ENCODE measurements around the gene MATR3. TPM values are rescaled to one million over a fixed set of nuclear protein-coding genes. Genes with fewer than 3 reads are reported as not detected.
"Not testable (repeated sequence)": the region's sequence is repeated elsewhere in the genome, so short reads cannot be mapped to it uniquely, and the experiment has no call there.

The MATR3 gene
- total and polyA plus RNA-seq, 8 donors, result 171 to 638 (median 534) TPM

DNA sequence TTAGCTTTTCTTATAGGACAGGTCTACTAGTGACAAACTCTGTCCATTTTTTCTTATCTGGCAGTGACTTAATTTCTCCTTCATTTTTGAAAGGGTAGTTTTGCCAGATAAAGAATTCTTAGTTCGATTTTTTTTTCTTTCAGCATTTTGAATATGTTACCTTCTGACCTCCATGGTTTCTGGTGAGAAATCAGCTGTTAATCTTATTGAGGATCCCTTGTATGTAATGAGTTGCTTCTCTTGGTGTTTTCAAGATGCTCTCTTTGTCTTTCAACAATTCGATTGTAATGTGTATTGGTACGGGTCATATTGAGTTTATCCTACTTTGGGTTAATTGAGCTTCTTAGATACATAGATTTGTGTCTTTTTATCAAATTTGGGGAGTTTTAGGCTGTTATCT, 60.6 kb downstream of the MATR3 start:
- peaks cover 0 to 11% of the 10 kb centered on the region in 2 donors for H3K4me1 ChIP-seq
- ATAC-seq, result no peak
- DNase-seq, result no peak
- H3K27ac ChIP-seq, result no peak overlapping the region
- no peak for TF ChIP-seq CTCF (IDR thresholded peaks at IDR 0.05)
- no peaks in the 10 kb centered on the region for H3K9me3 ChIP-seq
- intact Hi-C loops (cut with DNase I), result no loop called here
- H3K36me3 ChIP-seq, result peaks cover 0 to 22% of the 10 kb centered on the region in 2 donors
- H3K27me3 ChIP-seq, result no peaks in the 10 kb centered on the region
- no peak overlapping the region for H3K4me3 ChIP-seq

DNA sequence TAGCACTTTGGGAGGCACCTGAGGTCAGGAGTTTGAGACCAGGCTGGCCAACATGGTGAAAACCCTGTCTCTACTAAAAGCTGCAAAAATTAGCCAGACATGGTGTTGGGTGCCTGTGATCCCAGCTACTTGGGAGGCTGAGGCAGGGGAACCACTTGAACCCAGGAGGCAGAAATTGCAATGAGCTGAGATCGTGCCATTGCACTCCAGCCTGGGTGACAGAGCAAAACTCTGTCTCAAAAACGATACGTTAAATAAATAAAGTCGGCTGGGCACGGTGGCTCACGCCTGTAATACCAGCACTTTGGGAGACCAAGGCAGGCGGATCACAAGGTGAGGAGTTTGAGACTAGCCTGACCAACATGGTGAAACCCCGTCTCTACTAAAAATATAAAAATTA, 62.4 kb downstream of the MATR3 start:
- H3K27ac ChIP-seq; intact Hi-C loops (cut with DNase I); H3K4me3 ChIP-seq; H3K9me3 ChIP-seq; H3K4me1 ChIP-seq; ATAC-seq; H3K27me3 ChIP-seq; DNase-seq: not testable (repeated sequence)
- H3K36me3 ChIP-seq, result peaks cover 0 to 29% of the 10 kb centered on the region in 2 donors

DNA sequence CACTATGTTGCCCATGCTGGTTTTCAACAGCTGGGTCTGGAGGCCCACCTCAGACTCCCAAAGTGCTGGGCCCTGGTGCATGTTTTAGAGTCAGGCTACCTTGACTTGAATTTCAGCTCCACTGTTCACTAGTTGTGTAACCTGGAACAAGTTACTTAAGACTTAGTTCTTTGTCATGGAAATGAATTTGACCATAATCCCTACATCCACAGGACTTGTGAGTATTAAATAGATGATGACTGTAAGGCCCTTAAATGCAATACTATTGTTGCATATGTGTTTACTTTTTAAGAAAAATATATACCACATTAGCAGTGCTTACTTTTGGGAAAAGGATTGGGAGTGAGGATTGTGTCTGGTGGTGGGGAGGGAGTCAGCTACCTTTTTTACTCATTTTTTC, 64.5 kb downstream of the MATR3 start:
- ATAC-seq, result no peak
- intact Hi-C loops (cut with DNase I), result no loop called here
- H3K4me1 ChIP-seq, result no peaks in the 10 kb centered on the region

DNA sequence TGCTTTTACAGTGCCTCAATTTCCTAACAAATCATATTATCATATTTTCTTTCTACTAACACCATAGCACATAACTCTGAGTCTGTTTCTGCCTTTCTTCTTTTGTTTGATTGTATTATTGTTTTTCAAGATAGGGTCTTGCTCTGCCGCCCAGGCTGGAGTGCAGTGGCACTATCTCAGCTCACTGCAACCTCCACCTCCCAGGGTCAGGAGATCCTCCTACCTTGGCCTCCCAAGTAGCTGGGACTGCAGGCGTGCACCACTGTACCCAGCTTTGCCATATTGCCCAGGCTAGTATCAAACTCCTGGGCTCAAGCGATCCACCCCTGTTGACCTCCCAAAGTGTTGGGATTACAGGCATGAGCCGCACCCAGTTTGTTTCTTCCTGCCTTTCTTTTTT, 66.8 kb downstream of the MATR3 start:
- Histone ChIP-seq H3K27me3 (no peaks in the 10 kb centered on the region), H3K27ac (no peak overlapping the region), H3K36me3 (peaks cover 0 to 36% of the 10 kb centered on the region in 2 donors), H3K4me1 (no peaks in the 10 kb centered on the region), H3K4me3 (no peak overlapping the region), H3K9me3 (no peaks in the 10 kb centered on the region)
- TF ChIP-seq CTCF (IDR thresholded peaks at IDR 0.05), result no peak
- DNase-seq, result no peak
- intact Hi-C loops (cut with DNase I), result no loop called here
- no peak for ATAC-seq

More for the DNA sequence above, 64.5 kb downstream of the MATR3 start:
- H3K9me3 ChIP-seq, result no peaks in the 10 kb centered on the region
- no peak overlapping the region for H3K27ac ChIP-seq
- H3K36me3 ChIP-seq, result peaks cover 0 to 29% of the 10 kb centered on the region in 2 donors
- no peak for DNase-seq
- no peak for TF ChIP-seq CTCF (IDR thresholded peaks at IDR 0.05)
- no peaks in the 10 kb centered on the region for H3K27me3 ChIP-seq
- H3K4me3 ChIP-seq, result no peak overlapping the region

DNA sequence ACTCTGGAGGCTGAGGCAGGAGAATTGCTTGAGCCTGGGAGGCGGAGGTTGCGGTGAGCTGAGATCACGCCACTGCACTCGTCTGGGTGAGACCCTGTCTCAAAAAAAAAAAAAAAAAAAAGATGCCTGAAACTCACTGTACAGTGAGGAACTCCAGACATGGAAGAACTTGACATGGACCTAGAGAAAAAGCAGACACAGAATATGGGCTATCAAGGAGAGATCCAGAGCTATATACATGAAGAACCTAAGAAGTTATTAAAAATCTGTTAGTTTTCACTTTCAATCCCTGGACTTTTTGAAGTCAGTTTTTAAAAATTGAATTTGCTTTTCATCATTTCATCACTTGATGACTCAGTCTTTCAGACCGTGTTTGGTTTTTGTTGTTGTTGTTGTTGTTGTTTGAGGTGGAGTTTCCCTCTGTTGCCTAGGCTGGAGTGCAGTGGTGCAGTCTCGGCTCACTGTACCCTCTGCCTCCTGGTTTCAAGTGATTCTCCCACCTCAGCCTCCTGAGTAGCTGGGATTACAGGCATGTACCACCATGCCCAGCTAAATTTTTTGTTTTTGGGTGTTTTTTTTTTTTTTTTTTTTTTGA, 68.4 kb downstream of the MATR3 start:
- Histone ChIP-seq H3K9me3 (no peaks in the 10 kb centered on the region), H3K36me3 (peaks cover 3 to 51% of the 10 kb centered on the region in 2 donors), H3K4me1 (no peaks in the 10 kb centered on the region), H3K27ac (no peak overlapping the region), H3K27me3 (no peaks in the 10 kb centered on the region), H3K4me3 (no peak overlapping the region)
- intact Hi-C loops (cut with DNase I), result no loop called here
- TF ChIP-seq CTCF (IDR thresholded peaks at IDR 0.05), result no peak
- no peak for DNase-seq
- ATAC-seq, result no peak

GRCh38 chr5:139363937-139364336, 70.4 kb downstream of the MATR3 start:
- intact Hi-C loops (cut with DNase I), result no loop called here

More at GRCh38 chr5:139363937-139364336, 70.4 kb downstream of the MATR3 start:
- H3K27ac ChIP-seq, result no peak overlapping the region
- ATAC-seq, result no peak
- no peak overlapping the region for H3K4me3 ChIP-seq
- no peaks in the 10 kb centered on the region for H3K9me3 ChIP-seq
- peaks cover 3 to 69% of the 10 kb centered on the region in 2 donors for H3K36me3 ChIP-seq
- H3K4me1 ChIP-seq, result no peaks in the 10 kb centered on the region
- TF ChIP-seq CTCF (IDR thresholded peaks at IDR 0.05), result no peak
- no peaks in the 10 kb centered on the region for H3K27me3 ChIP-seq
- DNase-seq, result no peak
